HepG2 (cell line): ENCODE data around the gene UBE4A. TPM values are rescaled to one million over a fixed set of nuclear protein-coding genes. Genes with fewer than 3 reads are reported as not detected.

Source experiments
- ATAC-seq: fragments of 200-7000 bp; cut with Tn5 transposase; 3 replicates; pipeline ENCODE4 v1.9.1; 2020; ENCODE audit warnings: mild to moderate bottlenecking, moderate library complexity
- BruUV-seq: library from RNA; stranded (reverse); fragments of 400-500 nt; replicated peaks from 2 replicates; lab custom pipeline; 2021; lab: Mats Ljungman, UMichigan
- CTCF ChIA-PET: fragments of 300-600 bp; formaldehyde crosslinking; extraction: SDS; loops from one replicate; lab custom pipeline; 2021; ENCODE audit warnings: low total read pairs, inconsistent platforms, low intra/inter-chr PET ratio; lab: Yijun Ruan, JAX
- POLR2A ChIA-PET: fragments of 350-600 bp; sonication (Branson Sonifier 250); formaldehyde crosslinking; loops from one replicate; lab custom pipeline; 2020; ENCODE audit warnings: antibody characterized with exemption, inconsistent platforms; lab: Yijun Ruan, JAX
- DNase-seq: peaks from one replicate; pipeline ENCODE4 v3.0.0-alpha.2; 2015; ENCODE audit warnings: low spot score
- FAIRE-seq: peaks from 3 replicates; lab custom pipeline; 2011; peaks lifted over from hg19 to GRCh38; lab: Jason Lieb, UNC
- H2AFZ ChIP-seq: one replicate; pipeline ENCODE4 v1.6.1; 2011; ENCODE audit warnings: low read length, inconsistent platforms
- H3K27ac ChIP-seq: fragments of 300-600 bp; 3 replicates; pipeline ENCODE4 v1.8.0; 2011; ENCODE audit warnings: mixed run types, mild to moderate bottlenecking, mixed read lengths, low read length, inconsistent platforms; ENCODE audit not compliant: insufficient read depth; ENCODE audit errors: extremely low read length
- H3K27me3 ChIP-seq, 2 experiments: fragments of 200-600 bp in 1 of 2; 2 replicates in 1 of 2; 3 replicates in 1 of 2; pipeline versions ENCODE4 v1.6.0 to v1.8.0; 2011; ENCODE audit warnings: low read length in 2 of 2, mild to moderate bottlenecking in 2 of 2, moderate library complexity in 2 of 2, inconsistent platforms in 1 of 2; ENCODE audit not compliant: insufficient read depth in 2 of 2, control insufficient read depth in 1 of 2
- H3K36me3 ChIP-seq, 2 experiments: fragments of 200-600 bp in 1 of 2; replicated peaks in 1 of 2; 2 replicates in 1 of 2; 3 replicates in 1 of 2; pipeline versions ENCODE4 v1.5.1 to v1.8.0; 2011; ENCODE audit warnings: low read length in 2 of 2, inconsistent platforms in 1 of 2; ENCODE audit not compliant: insufficient read depth in 2 of 2, control insufficient read depth in 1 of 2
- H3K4me1 ChIP-seq: 2 replicates; pipeline ENCODE4 v1.5.1; 2012; ENCODE audit warnings: low read length, inconsistent platforms; ENCODE audit not compliant: insufficient read depth
- H3K4me2 ChIP-seq: 2 replicates; pipeline ENCODE4 v1.6.0; 2011; ENCODE audit warnings: low read depth, low read length, inconsistent platforms
- H3K4me3 ChIP-seq, 3 experiments: fragments of 200-600 bp in 1 of 3; sonication (generic), shearing (Covaris generic) in 1 of 3; replicated peaks in 1 of 3; 2 replicates each; pipeline ENCODE4 v1.5.1; 2011 to 2016; ENCODE audit warnings: low read length in 3 of 3, inconsistent platforms in 2 of 3, low read depth in 2 of 3, mild to moderate bottlenecking in 2 of 3, control low read depth in 1 of 3, mixed read lengths in 1 of 3; ENCODE audit not compliant: insufficient read depth in 1 of 3
- H3K79me2 ChIP-seq: one replicate; pipeline ENCODE4 v1.6.1; 2011; ENCODE audit warnings: low read length, inconsistent platforms; ENCODE audit not compliant: insufficient read depth
- H3K9ac ChIP-seq: 2 replicates; pipeline ENCODE4 v1.6.0; 2011; ENCODE audit warnings: mild to moderate bottlenecking, low read depth, low read length, inconsistent platforms; ENCODE audit not compliant: insufficient read depth
- H3K9me3 ChIP-seq: 2 replicates; pipeline ENCODE4 v1.5.1; 2012; ENCODE audit warnings: mild to moderate bottlenecking, low read length
- H4K20me1 ChIP-seq: 2 replicates; pipeline ENCODE4 v1.6.0; 2011; ENCODE audit warnings: inconsistent platforms, mild to moderate bottlenecking, low read length, moderate library complexity; ENCODE audit not compliant: insufficient read depth
- HNF1A ChIP-seq, 2 experiments: sonication (generic) in 1 of 2; formaldehyde crosslinking in 1 of 2; IDR thresholded peaks; 2 replicates each; pipeline versions ENCODE4 v1.4.0 to v1.6.1; 2016 to 2020; ENCODE audit warnings: borderline replicate concordance in 1 of 2, low read depth in 1 of 2, mild to moderate bottlenecking in 1 of 2, missing genetic modification reagents in 1 of 2
- HNRNPK ChIP-seq: fragments of 200-400 bp; formaldehyde crosslinking; IDR thresholded peaks from 2 replicates; pipeline ENCODE4 v1.6.1; 2018; ENCODE audit warnings: low read length, low read depth, moderate library complexity, mild to moderate bottlenecking; ENCODE audit not compliant: poor library complexity, severe bottlenecking
- SAFB2 ChIP-seq: sonication (generic); formaldehyde crosslinking; IDR thresholded peaks from 2 replicates; pipeline ENCODE4 v1.5.1; 2020; ENCODE audit warnings: missing genetic modification reagents, low read depth, mild to moderate bottlenecking, borderline replicate concordance
- TFAP4 ChIP-seq: sonication (generic); IDR thresholded peaks from 2 replicates; pipeline ENCODE4 v1.6.1; 2016; ENCODE audit warnings: low read depth, borderline replicate concordance
- ZNF136 ChIP-seq: sonication (generic); formaldehyde crosslinking; IDR thresholded peaks from 2 replicates; pipeline ENCODE4 v1.8.1; 2022; ENCODE audit warnings: low read depth, mild to moderate bottlenecking, moderate library complexity, missing genetic modification reagents
- ZNF256 ChIP-seq: sonication (generic); formaldehyde crosslinking; conservative IDR thresholded peaks from 2 replicates; pipeline ENCODE4 v1.4.0; 2020; ENCODE audit warnings: missing genetic modification reagents
- ZNF530 ChIP-seq: sonication (generic); formaldehyde crosslinking; IDR thresholded peaks from 2 replicates; pipeline ENCODE4 v1.5.0; 2020; ENCODE audit warnings: low read depth, mild to moderate bottlenecking, missing genetic modification reagents
- ZNF598 ChIP-seq: sonication (generic); formaldehyde crosslinking; IDR thresholded peaks from 2 replicates; pipeline ENCODE4 v1.5.1; 2020; ENCODE audit warnings: mild to moderate bottlenecking, missing genetic modification reagents, borderline replicate concordance
- in situ Hi-C: cut with HindIII; loops from 2 replicates; pipeline ENCODE4 v1.10.0; 2017; ENCODE audit warnings: low pct_unique_long_range_greater_than_20kb; ENCODE audit not compliant: extremely low pct_ligation_motif_present
- intact Hi-C: fragments of 100-400 bp; cut with micrococcal nuclease; formaldehyde crosslinking; loops from one replicate; pipeline ENCODE4 v1.10.0; 2022; ENCODE audit not compliant: unreplicated experiment
- polyA plus RNA-seq, 8 experiments: library from polyadenylated mRNA; depleted of rRNA in 3 of 8; stranded (reverse) in 7 of 8; unstranded in 1 of 8; fragments of >200 nt; fragmentation: Illumina TruSeq in 4 of 8; extraction: Trizol in 4 of 8; gene quantifications; 2 replicates each; pipeline versions ENCODE4 v1.2.1 to v1.2.3, GENCODE V29; 2011 to 2016; ENCODE audit warnings: low read depth in 4 of 8, missing spikeins in 1 of 8, mixed read lengths in 1 of 8; ENCODE audit not compliant: insufficient read depth in 1 of 8
- total RNA-seq, 5 experiments: library from RNA; depleted of rRNA; stranded (reverse); fragments of >200 nt; fragmentation: Illumina TruSeq; extraction: Trizol; gene quantifications; 2 replicates each; pipeline ENCODE4 v1.2.3, GENCODE V29; 2016; ENCODE audit warnings: low read depth in 1 of 5

Gene UBE4A
- total and polyA plus RNA-seq, 2 of the 13 experiments (the other 11 are each of a cell fraction or from before 2014, with no cell fraction given), result 15.1 to 32.7 TPM

- in situ Hi-C loops (no loop called here), intact Hi-C loops (no loop called here)
- H3K9me3 ChIP-seq, result no peaks in the 10 kb centered on the region
- POLR2A ChIA-PET, result interaction anchor here (1.1 kb wide), 1 partner anchor 12 kb away, joined by 3 read pairs; no protein-coding TSS in a partner anchor
- CTCF ChIA-PET, result no interaction called here
- H3K4me3 ChIP-seq, result no peak overlapping the region
- no peaks in the 10 kb centered on the region for H3K27me3 ChIP-seq
- TF ChIP-seq ZNF136 (no peak), ZNF530 (CRISPR knock-in tag) (no peak), HNRNPK (peak; percentile 83), ZNF256 (CRISPR knock-in tag) (no peak), TFAP4 (no peak), ZNF598 (CRISPR knock-in tag) (no peak), SAFB2 (CRISPR knock-in tag) (no peak), HNF1A (IDR thresholded peaks at IDR 0.05; ENCODE audit: low read depth) (no peak), HNF1A (CRISPR knock-in tag; IDR thresholded peaks at IDR 0.05; ENCODE audit: borderline replicate concordance) (no peak)
- BruUV-seq, result no TSS peak
- DNase-seq (no peak), FAIRE-seq (no peak), ATAC-seq (no peak)
- H3K36me3 ChIP-seq, result peaks cover 23 to 71% of the 10 kb centered on the region in 2 experiments
- H3K4me1 ChIP-seq, result no peaks in the 10 kb centered on the region
- no peak overlapping the region for H3K27ac ChIP-seq
- H4K20me1 ChIP-seq, result no peaks in the 10 kb centered on the region
- no peak overlapping the region for H2AFZ ChIP-seq
- H3K9ac ChIP-seq, result no peak overlapping the region
- H3K4me2 ChIP-seq, result no peak overlapping the region
- H3K79me2 ChIP-seq, result no peaks in the 10 kb centered on the region
Observed at GRCh38 chr11:118375978-118376377, 16.6 kb downstream of the UBE4A start.
